GM12872 (cell line): ENCODE measurements around the gene TSSC4.

Experiments
- TF ChIP-seq, protein P1 (sequence below): IDR thresholded peaks from 3 replicates; pipeline ENCODE4 v1.5.1; 2011; ENCODE audit warnings: low read depth, mild to moderate bottlenecking, low read length, moderate library complexity; ENCODE audit not compliant: insufficient read depth

TSSC4 gene

DNA sequence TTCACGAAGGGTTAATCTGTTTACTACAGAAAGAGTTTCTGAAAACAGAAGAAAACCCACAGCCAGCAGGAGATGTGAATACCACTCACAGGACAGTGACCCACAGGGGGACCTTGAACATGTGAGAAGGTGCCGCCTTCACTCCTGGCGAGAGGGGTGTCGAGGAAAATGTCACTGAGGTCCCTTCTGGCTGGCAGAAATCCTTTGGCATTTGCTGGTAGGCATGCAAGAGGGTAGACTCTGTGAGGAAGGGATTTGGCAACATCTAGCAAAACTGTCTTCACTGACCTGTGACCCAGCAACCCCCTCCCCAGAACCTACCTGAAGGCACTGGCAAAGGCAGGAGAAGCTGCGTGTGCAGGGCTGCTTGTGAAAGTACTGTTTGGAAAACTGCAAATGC is 52.9 kb downstream of the TSSC4 start:
- TF ChIP-seq, protein P1, sequence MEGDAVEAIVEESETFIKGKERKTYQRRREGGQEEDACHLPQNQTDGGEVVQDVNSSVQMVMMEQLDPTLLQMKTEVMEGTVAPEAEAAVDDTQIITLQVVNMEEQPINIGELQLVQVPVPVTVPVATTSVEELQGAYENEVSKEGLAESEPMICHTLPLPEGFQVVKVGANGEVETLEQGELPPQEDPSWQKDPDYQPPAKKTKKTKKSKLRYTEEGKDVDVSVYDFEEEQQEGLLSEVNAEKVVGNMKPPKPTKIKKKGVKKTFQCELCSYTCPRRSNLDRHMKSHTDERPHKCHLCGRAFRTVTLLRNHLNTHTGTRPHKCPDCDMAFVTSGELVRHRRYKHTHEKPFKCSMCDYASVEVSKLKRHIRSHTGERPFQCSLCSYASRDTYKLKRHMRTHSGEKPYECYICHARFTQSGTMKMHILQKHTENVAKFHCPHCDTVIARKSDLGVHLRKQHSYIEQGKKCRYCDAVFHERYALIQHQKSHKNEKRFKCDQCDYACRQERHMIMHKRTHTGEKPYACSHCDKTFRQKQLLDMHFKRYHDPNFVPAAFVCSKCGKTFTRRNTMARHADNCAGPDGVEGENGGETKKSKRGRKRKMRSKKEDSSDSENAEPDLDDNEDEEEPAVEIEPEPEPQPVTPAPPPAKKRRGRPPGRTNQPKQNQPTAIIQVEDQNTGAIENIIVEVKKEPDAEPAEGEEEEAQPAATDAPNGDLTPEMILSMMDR, result no peak
